Endometrium (tissue), 2 donors: ENCODE measurements around the gene RXFP1.

Source experiments
- FAIRE-seq: peaks from 2 replicates; lab custom pipeline; 2012; peaks lifted over from hg19 to GRCh38; lab: Jason Lieb, UNC
- donor health status: control.
- donor health status: control.

Gene RXFP1

DNA sequence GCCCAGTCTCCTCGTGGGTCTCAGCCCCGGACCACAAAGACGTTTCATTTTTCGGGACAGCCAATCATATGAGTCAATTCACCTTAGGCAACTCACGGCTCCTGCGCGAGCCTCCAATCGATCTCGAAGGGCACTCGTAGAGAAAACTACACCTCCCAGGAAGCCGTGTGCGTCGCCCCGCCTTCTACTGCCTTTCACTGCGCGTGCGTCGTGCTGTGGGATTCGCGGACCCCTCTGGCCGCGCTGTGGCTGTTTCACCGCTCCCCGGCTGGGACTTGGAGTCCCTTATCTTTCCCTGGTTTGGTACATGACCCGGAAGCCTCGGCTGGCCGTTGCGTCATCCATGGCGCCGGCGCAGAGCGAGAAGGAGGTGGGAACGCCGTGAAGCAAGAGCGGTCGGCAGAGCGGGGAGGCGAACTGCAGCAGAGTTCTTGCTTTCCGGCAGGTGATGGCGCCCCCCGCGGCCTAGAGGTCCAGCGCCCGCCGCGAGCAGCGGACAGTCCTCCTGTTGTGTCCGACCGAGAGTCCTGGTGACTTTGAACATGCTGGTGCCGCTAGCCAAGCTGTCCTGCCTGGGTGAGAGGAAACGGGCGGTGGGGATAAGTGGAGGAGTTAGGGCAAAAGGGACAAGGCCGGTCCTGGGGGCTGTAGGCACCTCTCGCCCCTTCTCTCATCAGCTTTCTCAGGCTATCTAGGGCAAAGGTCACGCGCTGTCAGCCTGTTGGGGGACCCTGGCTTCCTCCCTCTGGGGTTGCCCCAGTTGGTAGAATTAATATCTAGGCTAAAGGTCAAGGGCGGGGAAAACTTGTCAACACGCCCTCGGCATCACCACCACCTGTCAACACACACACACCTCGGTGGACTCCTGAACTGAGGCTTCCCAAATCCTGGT lies 150.5 kb downstream of the RXFP1 start, which contains the start of gene ETFDH:
Gene ETFDH, plus strand, starts transcription at position 382 of the 892 bp plus-strand sequence. Its CDS starts 161 bp downstream, at position 543.
- peak; percentile 99 for FAIRE-seq

DNA sequence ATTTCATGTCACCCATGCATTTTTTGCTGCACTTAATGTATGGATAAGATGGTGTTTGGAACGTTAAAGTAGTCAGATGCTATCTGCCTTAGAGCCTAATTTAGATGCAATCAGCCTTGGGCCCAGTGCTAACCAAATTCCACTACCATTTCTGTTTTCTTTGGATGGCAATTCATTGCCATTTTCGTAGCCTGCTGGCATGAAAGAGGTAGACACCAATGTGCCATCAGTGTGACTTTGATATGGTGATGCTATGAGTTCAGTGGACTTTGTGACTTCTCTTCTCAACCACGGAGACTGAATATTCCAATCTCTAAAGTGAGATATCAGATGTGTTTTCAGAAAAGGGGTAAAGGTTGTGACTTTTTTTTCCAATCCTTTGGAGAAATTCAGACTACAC lies 152.0 kb downstream of the RXFP1 start:
- FAIRE-seq, result no peak

DNA sequence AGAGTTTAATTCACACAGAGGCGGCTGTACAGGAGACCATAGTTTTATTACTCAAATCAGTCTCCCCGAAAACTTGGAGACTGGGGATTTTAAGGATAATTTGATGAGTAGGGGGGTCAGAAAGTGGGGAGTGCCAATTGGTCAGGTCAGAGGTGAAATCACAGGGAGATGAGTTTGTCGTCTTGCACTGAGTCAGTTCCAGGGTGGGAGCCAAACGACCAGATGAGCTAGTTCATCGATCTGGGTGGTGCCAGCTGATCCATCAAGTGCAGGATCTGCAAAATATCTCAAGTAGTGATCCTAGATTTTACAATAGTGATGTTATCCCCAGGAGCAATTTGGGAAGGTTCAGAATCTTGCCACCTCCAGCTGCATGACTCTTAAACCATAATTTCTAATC lies 154.4 kb downstream of the RXFP1 start:
- no peak for FAIRE-seq

DNA sequence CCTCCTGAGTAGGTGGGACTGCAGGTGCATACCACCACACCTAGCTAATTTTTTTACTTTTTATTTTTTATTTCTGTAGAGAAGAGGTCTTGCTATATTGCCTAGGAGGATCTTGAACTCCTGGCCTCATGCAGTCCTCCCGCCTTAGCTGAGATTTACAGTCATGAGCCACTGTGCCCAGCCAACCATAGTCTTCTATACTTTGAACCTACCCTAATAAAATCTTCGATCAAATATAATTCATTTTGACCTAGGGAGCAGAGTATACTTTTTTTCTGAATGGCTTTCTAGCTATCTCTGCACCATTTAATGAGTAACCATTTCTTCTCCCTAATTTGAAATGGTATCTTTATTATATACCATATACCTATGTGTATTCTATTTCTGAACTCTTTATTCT lies 157.1 kb downstream of the RXFP1 start:
- no peak for FAIRE-seq

DNA sequence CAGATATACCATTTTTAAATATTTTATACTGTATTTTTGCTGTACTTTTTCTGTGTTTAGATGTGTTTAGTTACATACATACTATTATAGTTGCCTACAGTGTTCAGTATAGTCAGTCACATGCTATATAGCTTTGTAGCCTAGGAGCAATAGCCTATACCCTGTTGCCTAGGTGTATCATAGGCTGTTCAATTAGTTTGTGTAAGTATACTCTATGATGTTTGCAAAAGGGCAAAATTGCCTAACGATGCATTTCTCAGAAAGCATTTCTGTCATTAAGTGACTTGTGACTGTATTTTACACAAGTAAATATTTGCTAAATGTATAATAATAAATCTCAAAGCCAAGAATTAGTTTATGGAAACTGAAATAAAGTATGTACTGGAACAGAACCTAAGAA lies 159.9 kb downstream of the RXFP1 start:
- no peak for FAIRE-seq

DNA sequence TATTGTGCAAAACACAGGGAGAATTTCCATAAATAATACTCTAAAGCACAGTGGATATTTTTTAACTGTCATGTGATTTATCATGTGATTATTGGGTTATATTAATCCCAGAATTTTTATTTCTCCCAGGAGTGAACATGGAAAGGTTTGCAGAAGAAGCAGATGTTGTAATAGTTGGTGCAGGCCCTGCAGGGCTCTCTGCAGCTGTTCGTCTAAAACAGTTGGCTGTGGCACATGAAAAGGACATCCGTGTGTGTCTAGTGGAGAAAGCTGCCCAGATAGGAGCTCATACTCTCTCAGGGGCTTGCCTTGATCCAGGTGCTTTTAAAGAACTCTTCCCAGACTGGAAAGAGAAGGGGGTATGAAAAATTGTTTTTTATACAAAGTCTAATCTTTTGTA lies 160.4 kb downstream of the RXFP1 start:
- FAIRE-seq, result no peak

DNA sequence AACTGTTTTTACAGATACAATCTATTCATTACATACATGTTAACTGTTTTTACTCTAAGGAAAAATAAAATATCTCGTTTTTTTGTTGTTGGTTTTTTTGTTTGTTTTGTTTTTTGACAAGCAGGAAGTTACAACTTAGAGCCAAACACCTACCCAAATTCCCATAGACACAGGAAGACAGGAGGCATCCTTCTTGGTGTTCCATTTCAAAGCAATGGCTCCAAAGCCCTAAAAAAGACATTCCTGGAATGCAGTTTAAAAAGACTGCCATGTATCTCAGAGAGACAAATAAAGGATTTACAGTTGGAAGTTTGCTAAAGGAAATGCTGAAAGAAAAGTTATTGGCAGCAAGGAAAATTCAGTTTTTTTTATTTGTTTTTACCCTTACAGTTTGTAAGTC lies 167.1 kb downstream of the RXFP1 start:
- no peak for FAIRE-seq
